Heart left ventricle (tissue), 13 donors: ENCODE results near the gene MED16.

Experiments used
- CTCF ChIP-seq, 12 donors: fragments of 200-600 bp; sonication (generic) in 4 of 12; IDR thresholded peaks; one replicate each; pipeline versions ENCODE4 v1.5.0 to v1.8.0; 2018 to 2022; ENCODE audit warnings: antibody characterized with exemption in 12 of 12, mild to moderate bottlenecking in 5 of 12
- POLR2A ChIP-seq, 2 donors: fragments of 450-650 bp; IDR thresholded peaks; one replicate each; pipeline ENCODE4 v1.6.1; 2017; ENCODE audit warnings: antibody characterized with exemption in 2 of 2, mild to moderate bottlenecking in 2 of 2, moderate library complexity in 2 of 2
- donor health status: ischemic (EF 13 %, LVEDD 7.1; RV severe dilation, severe dysfunction).
- donor health status: DM: no; HTN: yes; CAD: no.
- donor health status: DM: no; HTN: no; CAD: no.
- donor health status: ischemic (EF 25% LVEDD 6.9; RV normal size, moderate dysfunction).
- donor health status: ischemic (EF 25% LVEDD 5.7; RV mildly dilated, moderate dysfunction).
- donor health status: ischemic (EF 35%, LVEDD 5.7; RV mildly dilated, moderate dysfunction).
- donor health status: nonischemic (EF 11% LVEDD 7.7; RV severe dilation, severe dysfunction).
- donor health status: DM: yes; HTN: yes; CAD: no.
- donor health status: PGD.
- donor health status: ischemic (EF 29% LVEDD 5.4; RV normal size, mild dysfunction).
- donor health status: nonischemic (EF 23%, LVEDD 6.1; RV moderate dilation, normal function).

- TF ChIP-seq CTCF (IDR thresholded peaks at IDR 0.05) = no peak
- TF ChIP-seq POLR2A (IDR thresholded peaks at IDR 0.05) = no peak
Measured at GRCh38 chr19:866769-867300, 26.2 kb downstream of the MED16 start.
